Thoracic aorta (tissue), 2 donors: ENCODE measurements around the gene LRRN4CL. TPM values are rescaled to one million over a fixed set of nuclear protein-coding genes. Genes with fewer than 3 reads are reported as not detected.
"Not testable (repeated sequence)": the region's sequence is repeated elsewhere in the genome, so short reads cannot be mapped to it uniquely, and the experiment has no call there.

Experiments used
- ATAC-seq: fragments of 150-250 bp; one replicate; pipeline ENCODE4 v1.8.0; 2017; ENCODE audit warnings: low read depth; ENCODE audit not compliant: insufficient number of reproducible peaks, low FRiP score
- DNase-seq: peaks from one replicate; pipeline ENCODE4 v3.0.0-alpha.2; 2020; ENCODE audit warnings: low spot score
- H3K27ac ChIP-seq, 2 donors: fragments of 200-600 bp; sonication (generic); 1 replicate in 1 of 2; 2 replicates in 1 of 2; pipeline ENCODE4 v1.5.1; 2016; ENCODE audit warnings: mild to moderate bottlenecking in 2 of 2, moderate library complexity in 2 of 2
- H3K27me3 ChIP-seq: fragments of 200-600 bp; sonication (generic); replicated peaks from 2 replicates; pipeline ENCODE4 v1.6.0; 2016; ENCODE audit warnings: mild to moderate bottlenecking; ENCODE audit not compliant: insufficient read depth
- H3K36me3 ChIP-seq: fragments of 200-600 bp; sonication (generic); one replicate; pipeline ENCODE4 v1.5.1; 2016
- H3K4me1 ChIP-seq, 2 donors: fragments of 200-600 bp; sonication (generic); 1 replicate in 1 of 2; 2 replicates in 1 of 2; pipeline versions ENCODE4 v1.5.1 to v1.6.0; 2016; ENCODE audit warnings: low read depth in 2 of 2, mild to moderate bottlenecking in 1 of 2; ENCODE audit not compliant: control insufficient read depth in 1 of 2
- H3K4me3 ChIP-seq: fragments of 200-600 bp; sonication (generic); 2 replicates; pipeline ENCODE4 v1.5.1; 2016; ENCODE audit warnings: mild to moderate bottlenecking
- H3K9me3 ChIP-seq: fragments of 200-600 bp; sonication (generic); 2 replicates; pipeline ENCODE4 v1.5.1; 2016
- CTCF ChIP-seq: fragments of 200-600 bp; sonication (generic); IDR thresholded peaks from one replicate; pipeline ENCODE4 v1.5.1; 2019; ENCODE audit warnings: antibody characterized with exemption
- total RNA-seq, 2 donors: library from RNA; depleted of rRNA; stranded (reverse); fragments of >200 nt; gene quantifications; one replicate each; pipeline versions ENCODE4 v1.1.0 to v1.2.3, GENCODE V29; 2016

The LRRN4CL gene
- total RNA-seq, 2 donors from 2014 or later, result 10.5 to 22.5 TPM

GRCh38 chr11:62678770-62679696, 10.3 kb downstream of the LRRN4CL start, which contains the start of gene UBXN1:
Gene UBXN1, minus strand, starts transcription at chr11:62679073. Its CDS starts 150 bp downstream, at chr11:62678923.
- DNase-seq, result peak; percentile 87
- H3K4me1 ChIP-seq, result peaks cover 11 to 23% of the 10 kb centered on the region in 2 donors
- H3K27me3 ChIP-seq, result no peaks in the 10 kb centered on the region
- no peak for TF ChIP-seq CTCF
- peak; percentile 82 for ATAC-seq
- H3K4me3 ChIP-seq, result peak within 1 kb of the TSS; percentile 100
- H3K27ac ChIP-seq, result peak within 1 kb of the TSS; percentile 93 to 97
- H3K9me3 ChIP-seq, result no peaks in the 10 kb centered on the region
- peaks cover 16% of the 10 kb centered on the region for H3K36me3 ChIP-seq

GRCh38 chr11:62678433-62678769, 10.9 kb downstream of the LRRN4CL start:
- Histone ChIP-seq H3K36me3 (peaks cover 16% of the 10 kb centered on the region), H3K27me3 (no peaks in the 10 kb centered on the region), H3K9me3 (no peaks in the 10 kb centered on the region), H3K27ac (peak overlapping the region; percentile 93 to 97), H3K4me3 (peak overlapping the region; percentile 100), H3K4me1 (peaks cover 11 to 25% of the 10 kb centered on the region in 2 donors)
- DNase-seq (no peak), ATAC-seq (no peak)
- TF ChIP-seq CTCF, result no peak

- no peaks in the 10 kb centered on the region for H3K9me3 ChIP-seq
- DNase-seq (no peak), ATAC-seq (no peak)
- no peaks in the 10 kb centered on the region for H3K27me3 ChIP-seq
- H3K27ac ChIP-seq, result peak overlapping the region; percentile 93 to 97
- peaks cover 16% of the 10 kb centered on the region for H3K36me3 ChIP-seq
- TF ChIP-seq CTCF, result no peak
- peak overlapping the region; percentile 100 for H3K4me3 ChIP-seq
- peaks cover 15 to 31% of the 10 kb centered on the region in 2 donors for H3K4me1 ChIP-seq
Measured at GRCh38 chr11:62677714-62678113, 11.6 kb downstream of the LRRN4CL start.

- DNase-seq, result no peak
- no peak overlapping the region for H3K4me3 ChIP-seq
- TF ChIP-seq CTCF, result no peak
- H3K27me3 ChIP-seq, result no peaks in the 10 kb centered on the region
- no peak overlapping the region for H3K27ac ChIP-seq
- ATAC-seq, result no peak
- H3K4me1 ChIP-seq, result peaks cover 18 to 34% of the 10 kb centered on the region in 2 donors
- no peaks in the 10 kb centered on the region for H3K9me3 ChIP-seq
- H3K36me3 ChIP-seq, result peaks cover 16% of the 10 kb centered on the region
Measured at GRCh38 chr11:62677156-62677555, 12.2 kb downstream of the LRRN4CL start.

- Histone ChIP-seq H3K4me1 (peaks cover 18 to 34% of the 10 kb centered on the region in 2 donors), H3K36me3 (peaks cover 16% of the 10 kb centered on the region)
- no peak for TF ChIP-seq CTCF
Measured at GRCh38 chr11:62676698-62677097, 12.6 kb downstream of the LRRN4CL start.

GRCh38 chr11:62675415-62675814, 13.9 kb downstream of the LRRN4CL start:
- not testable (repeated sequence) for H3K27ac ChIP-seq, DNase-seq, H3K4me3 ChIP-seq, H3K27me3 ChIP-seq, H3K9me3 ChIP-seq, ATAC-seq
- peaks cover 24 to 41% of the 10 kb centered on the region in 2 donors for H3K4me1 ChIP-seq
- H3K36me3 ChIP-seq, result peaks cover 16% of the 10 kb centered on the region

More at GRCh38 chr11:62676698-62677097, 12.6 kb downstream of the LRRN4CL start:
- Histone ChIP-seq H3K27me3 (no peaks in the 10 kb centered on the region), H3K4me3 (no peak overlapping the region), H3K9me3 (no peaks in the 10 kb centered on the region), H3K27ac (no peak overlapping the region)
- no peak for DNase-seq
- ATAC-seq, result no peak
